ENCODE data around the gene RAD51B. TPM values are rescaled to one million over a fixed set of nuclear protein-coding genes. Genes with fewer than 3 reads are reported as not detected.

Gene RAD51B
- total RNA-seq, 1 experiment from 2014 or later: 103 TPM

GRCh38 chr14:68261092-68261842, 441.7 kb downstream of the RAD51B start:
- DNase-seq (ENCODE audit: low spot score): no peak
- in situ Hi-C loops (cut with HindIII; ENCODE audit: low sequenced_read_pairs): no loop called here

GRCh38 chr14:68262567-68262966, 443.0 kb downstream of the RAD51B start:
- no peak for DNase-seq (ENCODE audit: low spot score)
- in situ Hi-C loops (cut with HindIII; ENCODE audit: low sequenced_read_pairs): no loop called here

GRCh38 chr14:68263563-68264259, 444.1 kb downstream of the RAD51B start:
- in situ Hi-C loops (cut with HindIII; ENCODE audit: low sequenced_read_pairs): no loop called here
- no peak for DNase-seq (ENCODE audit: low spot score)

DNA sequence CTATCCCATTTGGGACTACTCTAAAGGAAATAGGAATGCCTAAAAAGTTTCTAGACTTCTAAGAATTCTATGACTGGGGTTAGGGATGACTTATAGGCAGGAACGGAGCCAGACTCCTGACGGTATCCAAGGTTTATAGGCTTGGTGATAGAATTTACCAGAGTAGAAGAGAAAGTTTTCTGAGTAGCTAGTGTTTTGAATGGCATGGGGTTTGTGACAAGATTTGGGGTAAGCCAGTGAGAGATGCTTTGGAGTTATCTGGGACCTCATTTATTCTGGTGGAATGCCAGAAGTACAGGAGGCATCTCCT, 444.6 kb downstream of the RAD51B start:
- no peak for DNase-seq (ENCODE audit: low spot score)
- in situ Hi-C loops (cut with HindIII; ENCODE audit: low sequenced_read_pairs): no loop called here

DNA sequence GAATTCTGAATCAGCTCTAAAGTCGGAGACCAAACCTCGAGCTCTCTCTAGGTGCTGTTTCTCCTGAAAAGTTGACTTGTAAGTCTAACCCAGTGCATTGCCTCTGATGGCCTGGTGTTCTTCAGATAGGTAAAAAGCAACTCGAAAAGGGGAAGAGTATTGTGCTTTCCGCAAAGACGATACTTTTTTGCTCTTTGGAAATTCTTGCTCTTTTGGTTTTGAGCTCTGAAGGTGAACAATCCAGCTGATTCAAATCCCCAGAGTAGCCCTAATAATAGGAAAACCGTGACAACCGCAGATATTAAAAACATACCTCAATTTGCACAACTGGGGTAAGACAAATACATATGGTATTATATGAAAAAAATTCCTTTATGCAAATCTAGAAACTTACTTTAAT, 447.4 kb downstream of the RAD51B start:
- in situ Hi-C loops (cut with HindIII; ENCODE audit: low sequenced_read_pairs): no loop called here
- no peak for DNase-seq (ENCODE audit: low spot score)

DNA sequence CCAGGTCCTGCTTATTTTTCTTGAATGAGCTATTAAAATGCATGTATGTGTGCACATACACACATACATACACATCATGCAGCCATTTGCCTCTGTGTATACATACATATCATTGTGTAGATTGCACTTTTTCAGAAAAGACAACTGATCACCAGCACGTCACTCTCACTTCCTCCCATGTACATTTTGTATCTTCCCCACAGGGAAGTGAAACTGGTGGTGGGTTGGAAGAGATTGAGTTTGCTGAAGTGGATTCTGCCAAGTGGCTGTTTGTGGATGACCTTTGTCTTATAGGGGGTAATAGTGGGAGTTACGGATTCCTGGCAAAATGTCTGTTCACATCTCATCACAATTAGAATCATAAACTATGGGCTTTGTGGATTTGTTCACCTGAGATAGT, 448.6 kb downstream of the RAD51B start:
- in situ Hi-C loops (cut with HindIII; ENCODE audit: low sequenced_read_pairs): no loop called here
- no peak for DNase-seq (ENCODE audit: low spot score)

GRCh38 chr14:68268719-68269118, 449.1 kb downstream of the RAD51B start:
- DNase-seq (ENCODE audit: low spot score): no peak
- in situ Hi-C loops (cut with HindIII; ENCODE audit: low sequenced_read_pairs): no loop called here

- in situ Hi-C loops (cut with HindIII; ENCODE audit: low sequenced_read_pairs): no loop called here
- no peak for DNase-seq (ENCODE audit: low spot score)
Measured at GRCh38 chr14:68269136-68269927, 449.8 kb downstream of the RAD51B start.

DNA sequence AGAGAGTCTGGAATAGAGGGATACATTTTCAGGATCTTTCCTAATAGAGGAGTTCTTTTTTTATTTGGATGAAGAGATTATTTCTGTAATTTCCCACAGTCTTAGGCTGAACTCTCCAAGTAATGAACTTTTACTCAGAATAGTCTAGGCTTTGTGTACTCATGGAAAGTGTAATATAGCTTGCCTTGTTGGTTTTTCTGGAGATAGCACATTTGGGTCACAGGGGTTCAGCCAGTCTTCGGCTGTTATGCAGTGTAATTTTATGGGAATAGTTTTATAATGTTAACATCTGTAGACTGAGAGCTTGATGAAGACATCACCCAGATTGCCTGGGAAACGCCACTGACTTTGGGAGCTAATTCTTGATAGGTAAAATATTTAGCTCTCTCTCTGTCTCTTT, 450.8 kb downstream of the RAD51B start:
- no peak for DNase-seq (ENCODE audit: low spot score)
- in situ Hi-C loops (cut with HindIII; ENCODE audit: low sequenced_read_pairs): no loop called here

GRCh38 chr14:68271913-68272391, 452.4 kb downstream of the RAD51B start:
- in situ Hi-C loops (cut with HindIII; ENCODE audit: low sequenced_read_pairs): no loop called here
- DNase-seq (ENCODE audit: low spot score): no peak

GRCh38 chr14:68273413-68273812, 453.8 kb downstream of the RAD51B start:
- DNase-seq (ENCODE audit: low spot score): no peak
- in situ Hi-C loops (cut with HindIII; ENCODE audit: low sequenced_read_pairs): no loop called here

DNA sequence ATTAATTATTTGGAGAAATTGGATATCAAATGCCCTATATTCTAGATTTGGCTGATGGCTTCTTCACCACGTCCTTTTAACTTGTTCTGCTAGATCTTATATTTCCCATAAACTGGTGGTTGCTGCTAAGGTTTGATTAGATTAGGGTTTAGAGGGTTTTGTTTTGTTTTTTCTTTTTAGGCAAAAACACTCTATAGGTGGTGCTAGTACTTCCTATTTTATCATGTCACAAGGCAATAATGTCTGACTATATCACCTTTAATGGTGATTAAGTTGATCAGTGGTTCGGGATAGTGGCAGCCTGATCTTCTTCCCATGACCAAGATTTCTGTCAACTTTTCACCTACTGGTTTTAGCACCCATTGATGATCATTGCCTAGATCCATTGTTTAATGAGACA, 455.1 kb downstream of the RAD51B start:
- in situ Hi-C loops (cut with HindIII; ENCODE audit: low sequenced_read_pairs): no loop called here
- no peak for DNase-seq (ENCODE audit: low spot score)

DNA sequence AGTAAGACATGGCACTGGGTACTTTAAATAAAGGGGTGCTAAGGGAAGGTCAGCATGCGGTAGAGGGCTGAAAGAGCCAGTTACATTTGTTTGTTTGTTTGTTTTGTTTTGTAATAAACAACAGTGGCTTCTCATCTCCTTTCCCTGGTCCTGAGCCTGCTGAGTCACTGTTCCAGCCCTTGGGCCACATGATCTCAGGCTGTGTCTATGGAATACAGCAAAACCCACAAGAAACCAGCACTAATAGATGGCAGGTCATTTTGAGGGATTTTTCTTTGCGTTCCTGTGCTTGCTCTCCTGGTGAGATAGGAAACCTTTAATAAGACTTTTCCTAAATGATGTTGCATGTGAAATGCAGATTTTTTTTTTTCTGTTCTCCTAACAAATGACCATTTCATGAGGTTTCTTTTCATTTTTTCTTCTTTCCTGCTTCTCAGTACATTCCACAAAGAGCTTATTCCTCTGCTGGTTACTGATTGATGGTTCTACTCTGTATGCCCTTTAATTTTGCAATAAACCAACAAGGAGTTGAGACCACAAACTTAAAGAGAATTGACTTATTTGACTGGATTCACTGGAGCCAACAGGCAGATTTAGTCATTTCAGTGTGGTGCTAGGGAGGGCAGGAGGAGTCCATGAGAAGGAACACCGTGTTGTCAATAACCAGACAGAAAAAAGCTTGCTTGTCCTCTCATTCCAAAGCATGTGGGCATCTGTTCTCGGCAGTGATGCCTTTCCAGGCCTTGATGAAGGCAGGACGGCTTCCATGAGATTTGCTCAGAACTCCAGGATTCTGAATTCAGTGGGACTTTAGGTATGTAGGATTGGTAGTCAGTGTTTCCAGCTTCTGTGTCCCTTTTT, 459.2 kb downstream of the RAD51B start:
- no peak for DNase-seq (ENCODE audit: low spot score)
- in situ Hi-C loops (cut with HindIII; ENCODE audit: low sequenced_read_pairs): no loop called here

DNA sequence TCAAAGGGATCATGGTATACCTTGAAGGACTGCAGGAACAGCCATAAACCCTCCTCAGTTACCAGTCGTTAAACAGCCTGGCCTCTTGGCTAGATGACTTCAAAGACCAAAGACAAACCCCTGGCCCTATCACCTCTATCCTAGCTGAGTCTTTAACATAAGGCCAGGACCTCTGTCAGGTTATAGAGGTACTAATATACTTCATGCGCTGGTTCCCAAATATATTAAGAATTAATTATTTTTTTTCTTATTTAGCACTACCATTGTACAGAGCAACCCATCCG, 459.8 kb downstream of the RAD51B start:
- in situ Hi-C loops (cut with HindIII; ENCODE audit: low sequenced_read_pairs): no loop called here
- DNase-seq (ENCODE audit: low spot score): no peak

GRCh38 chr14:68279777-68280233, 460.2 kb downstream of the RAD51B start:
- in situ Hi-C loops (cut with HindIII; ENCODE audit: low sequenced_read_pairs): no loop called here
- DNase-seq (ENCODE audit: low spot score): no peak

GRCh38 chr14:68281497-68281896, 461.9 kb downstream of the RAD51B start:
- no peak for DNase-seq (ENCODE audit: low spot score)
- in situ Hi-C loops (cut with HindIII; ENCODE audit: low sequenced_read_pairs): no loop called here

DNA sequence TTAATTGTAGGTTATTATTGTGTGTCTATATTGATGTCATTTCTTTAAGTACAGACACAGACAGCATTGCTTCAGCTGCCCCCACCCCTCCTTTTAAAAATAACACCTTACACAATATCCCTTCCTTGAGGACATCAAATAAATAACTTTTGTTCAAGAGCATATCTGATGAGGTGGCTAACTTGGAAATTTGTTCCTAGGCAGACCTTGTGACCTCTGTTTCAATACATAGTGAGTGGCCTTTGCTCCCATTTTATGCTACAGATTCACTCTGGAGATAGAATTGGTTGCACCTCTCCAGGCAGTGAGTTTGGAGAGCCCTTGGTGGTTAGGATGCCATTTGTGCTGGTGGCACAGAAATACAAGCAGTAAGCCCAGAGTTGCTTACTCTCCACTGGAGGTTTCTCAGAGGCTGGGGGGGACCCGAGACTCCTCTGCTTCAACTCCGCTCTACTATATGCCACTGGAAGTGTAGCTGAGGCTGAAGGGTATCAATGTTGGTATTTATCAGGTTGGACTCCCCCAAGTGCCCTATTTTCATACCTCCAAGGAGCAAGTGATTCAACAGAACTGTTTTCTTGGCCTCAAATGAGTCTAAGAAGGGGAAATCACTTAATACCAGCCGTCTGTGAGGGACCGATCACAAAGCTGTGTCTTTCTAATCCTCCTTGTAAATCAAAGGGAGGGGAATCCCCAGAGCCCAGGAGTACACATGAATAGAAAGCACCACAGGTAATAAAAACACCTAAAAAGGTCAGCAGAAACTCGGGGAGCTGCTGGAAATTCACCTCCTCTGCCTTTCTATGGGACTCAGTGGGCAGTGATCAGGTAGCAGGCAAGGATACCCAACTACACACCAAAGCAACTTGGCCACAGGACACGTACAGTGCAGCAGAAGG, 463.1 kb downstream of the RAD51B start:
- DNase-seq (ENCODE audit: low spot score): no peak
- in situ Hi-C loops (cut with HindIII; ENCODE audit: low sequenced_read_pairs): no loop called here

DNA sequence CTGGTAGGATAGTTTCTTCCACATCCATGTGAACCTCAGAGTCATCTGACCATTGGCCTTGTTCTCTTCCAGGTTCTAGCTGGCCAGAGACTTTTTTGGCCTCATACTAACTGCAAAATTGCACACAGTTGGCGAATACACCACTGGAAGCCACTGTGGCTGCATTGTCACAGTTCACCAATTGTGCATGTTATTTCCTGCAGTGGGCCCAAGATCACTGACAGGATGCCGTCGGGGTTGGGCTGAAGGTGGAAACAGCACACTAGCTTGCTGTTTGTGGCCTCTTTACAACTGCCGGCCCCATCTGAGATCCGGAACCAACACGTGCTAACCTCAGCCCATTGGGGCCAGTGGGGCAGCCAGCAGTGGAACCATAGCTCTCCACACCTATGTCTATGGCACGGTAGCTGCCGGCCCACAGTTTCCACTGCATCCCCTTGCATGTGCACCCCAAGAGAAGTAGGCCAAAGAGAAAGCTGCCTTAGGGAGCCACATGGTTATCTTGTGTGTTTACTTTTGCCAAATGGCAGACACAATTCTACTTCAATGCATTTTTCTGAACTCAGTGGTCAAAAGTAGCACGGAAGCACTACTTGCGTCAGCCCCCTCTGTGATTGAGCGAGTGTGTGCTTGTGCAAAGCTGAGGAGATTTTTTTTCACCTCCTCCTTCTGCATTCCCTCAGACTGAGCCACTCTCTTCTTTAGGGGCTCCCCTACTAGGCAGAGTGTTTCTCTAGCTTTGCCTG, 464.0 kb downstream of the RAD51B start:
- in situ Hi-C loops (cut with HindIII; ENCODE audit: low sequenced_read_pairs): no loop called here
- DNase-seq (ENCODE audit: low spot score): no peak
